NCI-H226 (cell line): ENCODE data around the gene CHKB.
A peak's percentile ranks its signal among the peaks of the same experiment; 100 is the strongest.
"Not testable (repeated sequence)": the region's sequence is repeated elsewhere in the genome, so short reads cannot be mapped to it uniquely, and the experiment has no call there.

ENCODE experiments used
- DNase-seq: peaks from one replicate; pipeline ENCODE4 v3.0.0-alpha.2; 2015

The CHKB gene

DNA sequence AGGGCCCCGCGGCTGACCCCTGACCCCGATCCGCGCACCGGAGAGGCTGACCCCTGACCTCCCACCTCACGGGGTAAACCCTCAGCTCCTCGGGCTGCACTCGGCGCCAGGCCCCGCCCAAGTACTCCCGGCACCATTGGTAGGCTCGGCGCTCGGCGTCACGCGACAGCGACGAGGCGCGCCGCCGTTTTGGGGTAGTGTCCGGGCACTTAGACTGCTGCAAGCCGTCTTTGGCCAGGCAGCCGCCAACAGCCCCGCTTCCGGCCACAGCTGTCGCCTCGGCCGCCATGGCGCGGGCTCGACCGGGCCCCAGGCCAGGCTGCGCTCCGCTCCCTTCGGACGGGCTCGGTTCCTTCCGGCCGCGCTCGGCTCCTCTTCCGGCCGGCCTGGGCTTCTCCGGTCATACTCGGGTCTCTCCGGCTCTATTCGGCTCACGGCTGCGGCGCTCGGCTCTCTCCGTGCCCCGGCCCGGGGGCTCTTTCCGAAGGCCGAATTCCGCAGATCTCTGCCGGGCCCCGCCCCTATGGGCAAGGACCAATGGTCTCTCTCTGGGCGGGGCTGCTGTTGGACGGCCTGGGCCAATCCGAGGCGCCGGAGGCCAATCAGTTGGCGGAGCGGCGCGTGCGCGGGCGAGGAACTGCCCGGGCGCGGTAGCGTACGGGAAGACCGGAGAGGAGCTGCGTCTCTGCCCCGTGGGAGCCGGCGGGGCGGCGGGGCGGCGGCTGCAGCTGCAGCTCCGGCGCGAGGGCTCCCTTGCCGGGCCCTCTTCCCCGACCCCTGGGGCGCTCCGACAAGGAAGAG, at the start of gene CHKB:
TSS of gene CHKB (minus strand) at position 357 of the 801 bp plus-strand sequence. CDS start at position 289, 68 bp downstream.
- peak; percentile 81 for DNase-seq

DNA sequence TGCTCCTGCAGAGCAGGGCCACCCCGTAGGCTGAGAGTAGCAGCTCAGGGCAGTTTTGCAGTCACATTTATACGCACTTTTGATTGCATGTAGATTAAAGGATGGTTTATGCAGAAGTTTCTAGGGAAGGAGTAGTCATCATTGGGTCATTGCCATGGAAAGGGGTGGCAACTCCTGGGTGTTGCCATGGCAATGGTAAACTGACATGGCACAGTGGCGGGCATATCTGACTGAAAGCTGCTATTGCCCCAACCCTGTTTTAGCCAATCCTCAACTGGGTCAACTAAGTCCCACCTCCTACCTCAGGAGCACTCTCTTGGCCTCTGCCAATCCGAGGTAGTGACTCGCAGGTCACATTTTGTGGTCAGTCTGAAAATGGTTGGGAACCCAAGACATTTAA, 47.7 kb upstream of the CHKB start:
- DNase-seq: no peak

DNA sequence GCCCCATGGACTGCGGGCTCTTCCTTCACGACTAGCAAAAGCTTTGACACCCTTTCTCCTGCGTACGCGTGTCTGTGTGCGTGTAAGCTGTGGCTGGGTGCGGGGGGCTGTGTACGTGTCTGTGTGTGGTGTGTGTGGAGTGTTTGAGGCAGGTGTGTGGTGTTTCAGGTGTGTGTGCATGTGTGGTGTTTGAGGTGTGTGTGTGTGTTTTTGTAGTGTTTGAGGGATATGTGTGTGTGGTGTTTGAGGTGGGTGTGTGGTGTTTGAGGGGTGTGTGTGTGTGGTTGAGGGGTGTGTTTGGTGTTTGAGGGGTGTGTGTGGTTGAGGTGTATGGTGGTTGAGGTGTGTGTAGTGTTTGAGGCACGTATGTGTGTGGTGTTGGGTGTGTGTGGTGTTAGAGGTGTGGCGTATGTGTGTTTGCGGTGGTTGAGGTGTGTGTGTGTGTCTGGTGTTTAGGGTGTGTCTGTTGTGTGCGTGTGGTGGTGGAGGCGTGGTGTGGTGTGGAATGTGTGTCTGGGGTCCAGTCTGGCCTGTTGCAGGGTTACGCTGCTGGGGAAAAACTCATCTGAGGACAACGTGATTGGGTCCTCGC, 46.0 kb upstream of the CHKB start:
- DNase-seq: no peak

DNA sequence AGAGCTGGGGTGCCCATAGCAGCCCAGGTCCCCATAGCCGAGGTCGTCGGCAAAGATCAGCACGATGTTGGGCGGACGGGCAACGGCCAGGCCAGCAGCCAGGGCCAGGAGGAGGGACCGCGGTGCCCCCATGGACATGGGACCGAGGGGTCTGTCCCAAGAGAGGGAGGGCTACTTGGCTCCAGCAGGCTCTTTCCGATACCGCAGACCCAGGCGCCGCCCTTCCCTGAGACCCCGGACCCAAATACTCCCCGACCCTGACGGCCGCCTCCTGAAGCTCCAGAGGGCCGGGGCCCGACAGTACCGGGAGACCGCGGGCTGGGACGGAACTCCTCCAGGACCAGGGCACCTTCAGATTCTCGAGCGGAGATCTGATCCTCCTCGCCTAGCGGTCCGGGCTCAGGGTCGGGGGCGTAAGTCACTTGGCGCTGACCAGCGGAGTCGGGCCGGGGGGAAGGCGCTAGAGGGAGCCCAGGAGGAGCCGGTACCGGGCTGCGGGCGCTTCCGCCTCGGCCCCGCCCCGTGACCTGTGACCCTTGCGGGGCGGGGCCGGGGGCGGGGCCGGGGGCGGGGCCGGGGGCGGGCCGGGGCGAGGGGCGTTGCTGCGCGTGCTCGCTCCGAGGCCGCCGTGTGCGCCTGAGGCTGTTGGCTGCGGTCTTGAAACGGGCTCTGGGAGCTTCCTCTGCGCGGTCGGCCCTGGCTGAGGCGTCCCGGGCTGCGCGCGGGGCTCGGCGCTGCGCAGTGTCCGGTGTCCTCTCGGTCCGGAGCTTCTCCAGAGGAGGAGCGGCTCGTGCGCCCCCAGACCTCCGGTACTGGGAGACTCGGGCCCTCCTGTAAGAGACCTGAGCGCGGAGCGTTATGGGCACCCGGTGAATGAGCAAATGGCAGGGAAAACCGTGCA, 45.2 kb upstream of the CHKB start, which contains the start of gene ARSA:
TSS of gene ARSA (minus strand) at position 511 of the 901 bp plus-strand sequence. CDS start at position 138, 373 bp downstream.
- peak; percentile 51 for DNase-seq

GRCh38 chr22:50626850-50627641, 44.4 kb upstream of the CHKB start:
- no peak for DNase-seq

- DNase-seq: no peak
These were observed 43.7 kb upstream of the CHKB start for GRCh38 chr22:50626314-50626849.

DNA sequence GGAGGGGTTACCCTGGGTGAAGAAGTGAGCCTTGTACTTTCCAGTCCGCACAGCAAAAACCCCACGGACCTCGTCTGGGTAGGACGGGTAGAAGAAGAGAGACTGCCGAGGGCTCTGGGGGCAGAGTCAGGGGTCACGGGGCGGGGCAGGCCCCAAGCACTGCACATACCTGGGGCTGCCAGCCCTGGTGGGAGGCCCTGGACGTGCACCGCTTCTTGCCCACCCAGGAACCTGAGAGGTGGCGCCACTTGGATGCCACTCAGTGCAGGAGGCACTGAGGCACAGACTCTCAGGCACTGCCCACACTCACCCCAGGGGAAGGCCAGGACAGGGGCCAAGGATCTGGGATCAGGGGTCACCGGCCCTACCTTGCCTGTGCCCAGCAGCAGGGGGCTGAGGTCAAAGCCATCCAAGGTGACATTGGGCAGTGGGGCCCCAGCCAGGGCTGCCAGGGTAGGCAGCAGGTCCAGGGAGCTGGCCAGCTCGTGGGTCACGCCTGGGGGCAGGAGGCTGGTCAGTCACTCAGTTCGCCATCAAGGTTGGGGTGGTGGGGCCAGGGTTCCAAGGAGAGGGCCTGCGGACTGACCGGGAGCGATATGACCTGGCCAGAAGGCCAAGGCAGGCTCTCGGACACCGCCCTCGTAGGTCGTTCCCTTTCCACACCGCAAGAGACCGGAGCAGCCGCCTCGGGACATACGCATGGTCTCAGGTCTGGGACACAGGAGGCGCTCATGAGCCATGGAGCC, 43.1 kb upstream of the CHKB start:
- no peak for DNase-seq

GRCh38 chr22:50625131-50625567, 42.5 kb upstream of the CHKB start:
- DNase-seq: no peak

GRCh38 chr22:50624347-50625130, 41.9 kb upstream of the CHKB start:
- no peak for DNase-seq

DNA sequence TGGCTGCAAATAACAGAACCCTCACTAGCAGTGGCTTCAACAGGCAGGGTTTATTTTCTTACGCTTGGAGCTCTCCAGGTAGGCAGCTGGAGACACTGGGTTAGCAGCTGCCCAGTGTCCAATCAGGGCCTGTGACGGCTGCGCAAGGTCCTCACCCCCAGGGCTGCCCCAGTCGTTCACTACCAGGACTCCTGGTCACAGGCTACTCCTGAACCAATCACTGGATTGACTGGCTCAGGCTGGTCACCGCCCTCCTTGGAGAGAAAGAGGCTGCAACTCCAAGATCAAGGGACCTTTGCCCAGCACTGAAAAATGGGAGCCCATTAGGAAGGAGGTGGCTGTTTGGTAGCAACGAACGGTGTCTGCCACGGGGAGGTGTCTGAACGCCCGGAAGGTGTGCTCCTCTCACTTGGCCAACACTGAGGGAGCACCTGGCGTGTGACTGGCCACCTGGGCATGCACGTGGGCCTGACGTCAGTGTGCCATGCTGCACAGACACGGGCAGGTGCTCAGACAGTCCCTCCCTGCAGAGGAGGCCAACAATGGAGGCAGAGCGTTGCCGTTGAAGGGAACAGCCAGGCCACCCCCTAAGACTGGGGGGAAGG, 40.2 kb upstream of the CHKB start:
- DNase-seq: no peak

DNA sequence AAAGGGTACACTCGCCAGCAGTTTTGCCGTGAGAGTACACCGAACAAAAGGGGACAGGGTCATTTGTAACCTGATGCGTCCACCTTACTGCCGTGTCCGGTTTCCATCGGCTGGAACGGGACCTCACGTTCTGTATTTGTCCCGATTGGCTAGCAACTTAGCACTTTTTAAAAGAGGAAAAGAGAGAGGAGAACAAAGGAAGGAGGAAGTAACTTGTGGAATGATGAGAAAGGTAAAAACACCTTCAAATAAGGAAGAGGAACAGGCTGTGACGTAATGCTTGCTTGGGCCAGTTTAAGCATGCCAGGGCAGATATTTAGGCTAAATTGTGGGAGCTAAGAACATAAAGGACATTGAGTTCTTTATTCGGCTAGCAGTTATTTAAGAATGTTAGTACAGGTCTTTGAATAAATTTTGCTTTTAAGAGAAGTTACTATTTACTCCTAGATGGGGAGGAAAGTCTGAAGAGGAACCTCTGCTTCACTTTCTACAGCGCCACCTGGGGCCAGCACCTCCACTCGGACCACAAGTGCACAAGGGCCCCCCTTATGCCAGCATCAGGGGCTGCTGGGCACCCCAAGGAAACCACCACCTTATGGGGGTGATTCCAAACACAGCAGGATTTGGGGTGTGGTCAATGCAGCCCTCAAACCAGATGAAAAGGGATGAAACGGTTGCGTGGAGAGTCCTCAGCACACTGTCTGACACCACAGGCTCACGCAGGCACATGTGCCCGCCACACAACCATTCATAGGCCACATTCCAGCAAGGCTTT, 39.5 kb upstream of the CHKB start:
- DNase-seq: no peak

DNA sequence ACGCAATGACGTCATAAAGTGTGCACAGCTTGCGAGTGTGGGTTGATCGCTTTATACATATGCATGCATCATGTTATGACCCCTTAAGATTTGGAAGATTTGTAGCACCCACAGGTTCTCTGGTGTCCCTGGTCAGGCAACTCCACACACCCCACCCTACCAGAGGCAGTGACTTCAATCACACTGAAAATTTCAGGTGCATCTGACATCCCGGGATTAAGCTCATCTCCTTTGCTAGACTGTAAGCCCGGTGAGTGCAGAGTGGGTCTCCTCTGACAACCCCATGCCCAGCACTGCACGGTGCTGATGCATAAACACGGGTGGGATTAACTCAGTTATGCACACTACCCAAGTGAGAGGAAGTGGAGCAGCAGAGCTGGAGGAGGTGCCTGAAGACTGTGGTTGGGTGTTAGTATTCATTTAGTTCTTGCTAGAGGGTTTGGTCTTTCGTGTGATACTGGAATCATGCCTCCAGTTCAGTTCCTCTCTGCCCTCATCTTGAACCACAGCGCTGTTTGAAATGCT, 38.8 kb upstream of the CHKB start:
- DNase-seq: no peak

GRCh38 chr22:50620593-50621355, 38.1 kb upstream of the CHKB start:
- DNase-seq: no peak

- DNase-seq: not testable (repeated sequence)
These were observed 31.6 kb upstream of the CHKB start for GRCh38 chr22:50614296-50614695.

DNA sequence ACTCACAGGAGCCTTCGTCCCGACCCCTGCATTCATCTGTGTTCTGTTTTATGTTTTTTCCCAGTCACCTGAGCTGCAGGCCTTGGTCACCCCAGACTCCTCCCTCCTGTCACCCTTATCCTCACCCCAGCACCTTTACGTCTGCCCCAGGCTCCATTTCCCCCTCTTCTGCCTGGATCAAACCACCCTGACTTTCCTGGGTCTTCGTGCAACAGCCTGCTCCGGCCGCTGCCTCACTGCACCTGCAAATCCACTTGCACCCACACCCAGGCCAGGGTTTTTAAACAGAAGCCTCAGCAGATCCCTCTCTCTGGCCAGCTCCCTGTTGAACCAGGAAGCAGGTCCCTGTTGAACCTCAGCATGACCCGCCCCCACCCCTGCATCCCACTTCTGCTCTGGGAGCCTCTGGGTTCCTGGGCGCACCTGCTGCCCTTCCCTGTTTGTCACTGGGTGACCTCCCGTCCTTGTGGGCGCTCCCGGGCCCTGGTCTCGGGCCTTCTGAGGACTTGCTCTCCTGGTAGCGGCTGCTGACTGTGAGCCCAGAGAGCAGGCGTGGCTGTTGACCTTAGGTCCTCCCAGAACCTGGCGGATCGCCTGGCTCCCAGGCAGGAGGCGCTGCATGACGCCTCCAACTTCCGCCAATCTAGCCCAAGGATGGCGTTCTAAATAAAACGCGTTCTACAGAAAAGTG, 30.8 kb upstream of the CHKB start:
- no peak for DNase-seq

GRCh38 chr22:50612528-50613221, 30.0 kb upstream of the CHKB start:
- DNase-seq: no peak

GRCh38 chr22:50612168-50612527, 29.5 kb upstream of the CHKB start:
- no peak for DNase-seq
